ENCODE results near the gene GIMAP8.
"Not testable (repeated sequence)": the region's sequence is repeated elsewhere in the genome, so short reads cannot be mapped to it uniquely, and the experiment has no call there.

GIMAP8 gene

GRCh38 chr7:150481922-150482321 is 31.5 kb downstream of the GIMAP8 start:
- no peaks in the 10 kb centered on the region for H3K27me3 ChIP-seq (ENCODE audit: control insufficient read depth, insufficient read depth, low read length, poor library complexity, severe bottlenecking)
- no peaks in the 10 kb centered on the region for H3K36me3 ChIP-seq (ENCODE audit: control insufficient read depth, insufficient read depth, low read length)
- H3K4me3 ChIP-seq (ENCODE audit: insufficient read depth, low read depth, low read length), result no peak overlapping the region
- H3K27ac ChIP-seq (ENCODE audit: insufficient read depth, low read depth, low read length, poor library complexity, severe bottlenecking), result no peak overlapping the region
- no peaks in the 10 kb centered on the region for H3K4me1 ChIP-seq (ENCODE audit: control insufficient read depth, insufficient read depth, low read length)
- no peaks in the 10 kb centered on the region for H3K9me3 ChIP-seq (ENCODE audit: control insufficient read depth, low read length)
- WGBS, 2 experiments, result 93% methylated on average over 4 of the region's 4 CpGs

GRCh38 chr7:150483514-150483913 is 33.1 kb downstream of the GIMAP8 start:
- not testable (repeated sequence) for H3K9me3 ChIP-seq (ENCODE audit: control insufficient read depth, low read length); H3K36me3 ChIP-seq (ENCODE audit: control insufficient read depth, insufficient read depth, low read length); H3K27me3 ChIP-seq (ENCODE audit: control insufficient read depth, insufficient read depth, low read length, poor library complexity, severe bottlenecking); H3K27ac ChIP-seq (ENCODE audit: insufficient read depth, low read depth, low read length, poor library complexity, severe bottlenecking); H3K4me1 ChIP-seq (ENCODE audit: control insufficient read depth, insufficient read depth, low read length); H3K4me3 ChIP-seq (ENCODE audit: insufficient read depth, low read depth, low read length)
- 63 to 94% methylated on average over 1 of the region's 2 CpGs for WGBS, 2 experiments

- not testable (repeated sequence) for H3K4me1 ChIP-seq (ENCODE audit: control insufficient read depth, insufficient read depth, low read length); H3K27ac ChIP-seq (ENCODE audit: insufficient read depth, low read depth, low read length, poor library complexity, severe bottlenecking); H3K4me3 ChIP-seq (ENCODE audit: insufficient read depth, low read depth, low read length); H3K27me3 ChIP-seq (ENCODE audit: control insufficient read depth, insufficient read depth, low read length, poor library complexity, severe bottlenecking); H3K36me3 ChIP-seq (ENCODE audit: control insufficient read depth, insufficient read depth, low read length); H3K9me3 ChIP-seq (ENCODE audit: control insufficient read depth, low read length)
- WGBS, 2 experiments, result 93 to 95% methylated on average over 3 of the region's 3 CpGs
Observed at GRCh38 chr7:150484071-150484470, 33.6 kb downstream of the GIMAP8 start.

GRCh38 chr7:150487625-150488024 is 37.2 kb downstream of the GIMAP8 start:
- H3K9me3 ChIP-seq (ENCODE audit: control insufficient read depth, low read length), result no peaks in the 10 kb centered on the region
- no peaks in the 10 kb centered on the region for H3K27me3 ChIP-seq (ENCODE audit: control insufficient read depth, insufficient read depth, low read length, poor library complexity, severe bottlenecking)
- no peak overlapping the region for H3K27ac ChIP-seq (ENCODE audit: insufficient read depth, low read depth, low read length, poor library complexity, severe bottlenecking)
- no peaks in the 10 kb centered on the region for H3K4me1 ChIP-seq (ENCODE audit: control insufficient read depth, insufficient read depth, low read length)
- no peak overlapping the region for H3K4me3 ChIP-seq (ENCODE audit: insufficient read depth, low read depth, low read length)
- WGBS, 2 experiments, result 75 to 83% methylated on average over 1 to 2 of the region's 2 CpGs
- H3K36me3 ChIP-seq (ENCODE audit: control insufficient read depth, insufficient read depth, low read length), result no peaks in the 10 kb centered on the region

- Histone ChIP-seq H3K9me3 (ENCODE audit: control insufficient read depth, low read length) (no peaks in the 10 kb centered on the region), H3K27ac (ENCODE audit: insufficient read depth, low read depth, low read length, poor library complexity, severe bottlenecking) (no peak overlapping the region), H3K4me1 (ENCODE audit: control insufficient read depth, insufficient read depth, low read length) (no peaks in the 10 kb centered on the region), H3K27me3 (ENCODE audit: control insufficient read depth, insufficient read depth, low read length, poor library complexity, severe bottlenecking) (no peaks in the 10 kb centered on the region), H3K36me3 (ENCODE audit: control insufficient read depth, insufficient read depth, low read length) (no peaks in the 10 kb centered on the region), H3K4me3 (ENCODE audit: insufficient read depth, low read depth, low read length) (no peak overlapping the region)
- WGBS, 2 experiments, result 100% methylated on average over 1 of the region's 1 CpG
Observed at GRCh38 chr7:150489782-150490181, 39.4 kb downstream of the GIMAP8 start.

GRCh38 chr7:150493442-150493841 is 43.0 kb downstream of the GIMAP8 start:
- not testable (repeated sequence) for H3K4me1 ChIP-seq (ENCODE audit: control insufficient read depth, insufficient read depth, low read length); H3K27ac ChIP-seq (ENCODE audit: insufficient read depth, low read depth, low read length, poor library complexity, severe bottlenecking); H3K36me3 ChIP-seq (ENCODE audit: control insufficient read depth, insufficient read depth, low read length); H3K9me3 ChIP-seq (ENCODE audit: control insufficient read depth, low read length); H3K27me3 ChIP-seq (ENCODE audit: control insufficient read depth, insufficient read depth, low read length, poor library complexity, severe bottlenecking); H3K4me3 ChIP-seq (ENCODE audit: insufficient read depth, low read depth, low read length)
- WGBS, 2 experiments, result 57% methylated on average over 1 of the region's 3 CpGs; no CpG with 5 or more reads in 1 of the 2 experiments

- no peak overlapping the region for H3K4me3 ChIP-seq (ENCODE audit: insufficient read depth, low read depth, low read length)
- no peaks in the 10 kb centered on the region for H3K4me1 ChIP-seq (ENCODE audit: control insufficient read depth, insufficient read depth, low read length)
- no peaks in the 10 kb centered on the region for H3K9me3 ChIP-seq (ENCODE audit: control insufficient read depth, low read length)
- no peaks in the 10 kb centered on the region for H3K36me3 ChIP-seq (ENCODE audit: control insufficient read depth, insufficient read depth, low read length)
- H3K27me3 ChIP-seq (ENCODE audit: control insufficient read depth, insufficient read depth, low read length, poor library complexity, severe bottlenecking), result no peaks in the 10 kb centered on the region
- H3K27ac ChIP-seq (ENCODE audit: insufficient read depth, low read depth, low read length, poor library complexity, severe bottlenecking), result no peak overlapping the region
Observed at GRCh38 chr7:150502519-150502918, 52.1 kb downstream of the GIMAP8 start.

GRCh38 chr7:150503155-150503554 is 52.7 kb downstream of the GIMAP8 start:
- no peaks in the 10 kb centered on the region for H3K4me1 ChIP-seq (ENCODE audit: control insufficient read depth, insufficient read depth, low read length)
- no peaks in the 10 kb centered on the region for H3K27me3 ChIP-seq (ENCODE audit: control insufficient read depth, insufficient read depth, low read length, poor library complexity, severe bottlenecking)
- 95 to 98% methylated on average over 4 of the region's 4 CpGs for WGBS, 2 experiments
- H3K27ac ChIP-seq (ENCODE audit: insufficient read depth, low read depth, low read length, poor library complexity, severe bottlenecking), result no peak overlapping the region
- H3K36me3 ChIP-seq (ENCODE audit: control insufficient read depth, insufficient read depth, low read length), result no peaks in the 10 kb centered on the region
- H3K9me3 ChIP-seq (ENCODE audit: control insufficient read depth, low read length), result no peaks in the 10 kb centered on the region
- no peak overlapping the region for H3K4me3 ChIP-seq (ENCODE audit: insufficient read depth, low read depth, low read length)

GRCh38 chr7:150503581-150503980 is 53.2 kb downstream of the GIMAP8 start:
- Histone ChIP-seq H3K36me3 (ENCODE audit: control insufficient read depth, insufficient read depth, low read length) (no peaks in the 10 kb centered on the region), H3K9me3 (ENCODE audit: control insufficient read depth, low read length) (no peaks in the 10 kb centered on the region), H3K27me3 (ENCODE audit: control insufficient read depth, insufficient read depth, low read length, poor library complexity, severe bottlenecking) (no peaks in the 10 kb centered on the region), H3K4me1 (ENCODE audit: control insufficient read depth, insufficient read depth, low read length) (no peaks in the 10 kb centered on the region), H3K27ac (ENCODE audit: insufficient read depth, low read depth, low read length, poor library complexity, severe bottlenecking) (no peak overlapping the region), H3K4me3 (ENCODE audit: insufficient read depth, low read depth, low read length) (no peak overlapping the region)
- 96 to 97% methylated on average over 3 of the region's 3 CpGs for WGBS, 2 experiments

GRCh38 chr7:150507947-150508602 is 57.6 kb downstream of the GIMAP8 start:
- WGBS, 2 experiments, result 96 to 98% methylated on average over 3 to 4 of the region's 4 CpGs
- Histone ChIP-seq H3K27me3 (ENCODE audit: control insufficient read depth, insufficient read depth, low read length, poor library complexity, severe bottlenecking) (no peaks in the 10 kb centered on the region), H3K4me1 (ENCODE audit: control insufficient read depth, insufficient read depth, low read length) (no peaks in the 10 kb centered on the region), H3K4me3 (ENCODE audit: insufficient read depth, low read depth, low read length) (no peak overlapping the region), H3K36me3 (ENCODE audit: control insufficient read depth, insufficient read depth, low read length) (no peaks in the 10 kb centered on the region), H3K9me3 (ENCODE audit: control insufficient read depth, low read length) (no peaks in the 10 kb centered on the region), H3K27ac (ENCODE audit: insufficient read depth, low read depth, low read length, poor library complexity, severe bottlenecking) (no peak overlapping the region)

GRCh38 chr7:150511048-150511447 is 60.6 kb downstream of the GIMAP8 start:
- H3K4me3 ChIP-seq (ENCODE audit: insufficient read depth, low read depth, low read length), result no peak overlapping the region
- 67 to 73% methylated on average over 2 of the region's 2 CpGs for WGBS, 2 experiments
- no peaks in the 10 kb centered on the region for H3K27me3 ChIP-seq (ENCODE audit: control insufficient read depth, insufficient read depth, low read length, poor library complexity, severe bottlenecking)
- H3K36me3 ChIP-seq (ENCODE audit: control insufficient read depth, insufficient read depth, low read length), result no peaks in the 10 kb centered on the region
- no peaks in the 10 kb centered on the region for H3K4me1 ChIP-seq (ENCODE audit: control insufficient read depth, insufficient read depth, low read length)
- no peaks in the 10 kb centered on the region for H3K9me3 ChIP-seq (ENCODE audit: control insufficient read depth, low read length)
- no peak overlapping the region for H3K27ac ChIP-seq (ENCODE audit: insufficient read depth, low read depth, low read length, poor library complexity, severe bottlenecking)

Data from ectodermal cell (in vitro differentiated cells).